OCI-LY7 (cell line): ENCODE data around the gene PBX2. TPM values are rescaled to one million over a fixed set of nuclear protein-coding genes. Genes with fewer than 3 reads are reported as not detected.

ENCODE experiments used
- BruUV-seq: library from RNA; stranded (reverse); fragments of 400-500 nt; replicated peaks from 2 replicates; lab custom pipeline; 2021; lab: Mats Ljungman, UMichigan
- CTCF ChIA-PET: fragments of 300-600 bp; sonication (Branson Sonifier 250); formaldehyde crosslinking; loops from one replicate; lab custom pipeline; 2022; ENCODE audit warnings: antibody characterized with exemption; ENCODE audit not compliant: unreplicated experiment; lab: Charles Lee
- POLR2A ChIA-PET: fragments of 300-600 bp; sonication (Branson Sonifier 250); formaldehyde crosslinking; loops from one replicate; lab custom pipeline; 2022; ENCODE audit warnings: antibody characterized with exemption; lab: Charles Lee
- DNase-seq: peaks from one replicate; pipeline ENCODE4 v3.0.0-alpha.2; 2015; ENCODE audit warnings: low spot score
- H2AFZ ChIP-seq: fragments of 200-600 bp; sonication (generic), shearing (Covaris generic); 2 replicates; pipeline ENCODE4 v1.6.1; 2014; ENCODE audit warnings: mild to moderate bottlenecking, antibody characterized with exemption, low read length, moderate library complexity
- H3K27ac ChIP-seq: fragments of 200-600 bp; sonication (generic); 2 replicates; pipeline ENCODE4 v1.5.1; 2014; ENCODE audit warnings: mixed run types, low read depth, mild to moderate bottlenecking, moderate library complexity, low read length, inconsistent platforms; ENCODE audit not compliant: poor library complexity, severe bottlenecking
- H3K36me3 ChIP-seq: fragments of 200-600 bp; sonication (generic); 2 replicates; pipeline ENCODE4 v1.6.1; 2014; ENCODE audit warnings: mild to moderate bottlenecking, antibody characterized with exemption, low read length, moderate library complexity, mixed read lengths; ENCODE audit not compliant: insufficient read depth
- H3K4me1 ChIP-seq: fragments of 200-600 bp; sonication (generic); 2 replicates; pipeline ENCODE4 v1.5.1; 2014; ENCODE audit warnings: mild to moderate bottlenecking, low read length; ENCODE audit not compliant: insufficient read depth, poor library complexity, severe bottlenecking
- H3K4me2 ChIP-seq: fragments of 200-600 bp; sonication (generic); 2 replicates; pipeline ENCODE4 v1.6.1; 2014; ENCODE audit warnings: mild to moderate bottlenecking, low read length
- H3K4me3 ChIP-seq: fragments of 200-600 bp; sonication (generic); 2 replicates; pipeline ENCODE4 v1.5.1; 2014; ENCODE audit warnings: mild to moderate bottlenecking, low read depth, low read length; ENCODE audit not compliant: poor library complexity, severe bottlenecking
- H3K79me2 ChIP-seq: fragments of 200-600 bp; sonication (generic); 2 replicates; pipeline ENCODE4 v1.6.1; 2016; ENCODE audit warnings: low read depth, mild to moderate bottlenecking, low read length, moderate library complexity, mixed read lengths; ENCODE audit not compliant: insufficient read depth
- H3K9me2 ChIP-seq: fragments of 200-600 bp; sonication (generic); 2 replicates; pipeline ENCODE4 v1.6.1; 2016; ENCODE audit warnings: mild to moderate bottlenecking, low read length, mixed read lengths; ENCODE audit not compliant: insufficient read depth
- H3K9me3 ChIP-seq: fragments of 200-600 bp; sonication (generic); 2 replicates; pipeline ENCODE4 v1.6.1; 2014; ENCODE audit warnings: mild to moderate bottlenecking, mixed run types, low read length, mixed read lengths
- H4K20me1 ChIP-seq: fragments of 200-600 bp; sonication (generic); 2 replicates; pipeline ENCODE4 v1.6.1; 2014; ENCODE audit warnings: mild to moderate bottlenecking, antibody characterized with exemption, low read length, moderate library complexity, mixed read lengths; ENCODE audit not compliant: insufficient read depth
- EZH2phosphoT487 ChIP-seq: fragments of 200-600 bp; sonication (generic); IDR thresholded peaks from 2 replicates; pipeline ENCODE4 v1.6.1; 2018; ENCODE audit warnings: low read depth, borderline replicate concordance, mild to moderate bottlenecking, mixed run types, antibody characterized with exemption, low read length, moderate library complexity, mixed read lengths
- intact Hi-C: fragments of 100-400 bp; cut with micrococcal nuclease; formaldehyde crosslinking; loops from one replicate; pipeline ENCODE4 v1.10.0; 2022; ENCODE audit not compliant: unreplicated experiment
- total RNA-seq, 2 experiments: library from RNA; depleted of rRNA in 1 of 2; stranded (reverse); fragments of >200 nt in 1 of 2; shearing (Covaris generic) in 1 of 2; gene quantifications; 2 replicates each; pipeline ENCODE4 v1.2.3, GENCODE V29; 2014 to 2022
- TF ChIP-seq, protein P1 (sequence below): fragments of 200-600 bp; sonication (generic); conservative IDR thresholded peaks from 2 replicates; pipeline ENCODE4 v1.5.1; 2014; ENCODE audit warnings: mild to moderate bottlenecking, antibody characterized with exemption, low read length, moderate library complexity, mixed read lengths

Gene PBX2
- total RNA-seq, 2 experiments from 2014 or later = 23.1 to 80.5 TPM

DNA sequence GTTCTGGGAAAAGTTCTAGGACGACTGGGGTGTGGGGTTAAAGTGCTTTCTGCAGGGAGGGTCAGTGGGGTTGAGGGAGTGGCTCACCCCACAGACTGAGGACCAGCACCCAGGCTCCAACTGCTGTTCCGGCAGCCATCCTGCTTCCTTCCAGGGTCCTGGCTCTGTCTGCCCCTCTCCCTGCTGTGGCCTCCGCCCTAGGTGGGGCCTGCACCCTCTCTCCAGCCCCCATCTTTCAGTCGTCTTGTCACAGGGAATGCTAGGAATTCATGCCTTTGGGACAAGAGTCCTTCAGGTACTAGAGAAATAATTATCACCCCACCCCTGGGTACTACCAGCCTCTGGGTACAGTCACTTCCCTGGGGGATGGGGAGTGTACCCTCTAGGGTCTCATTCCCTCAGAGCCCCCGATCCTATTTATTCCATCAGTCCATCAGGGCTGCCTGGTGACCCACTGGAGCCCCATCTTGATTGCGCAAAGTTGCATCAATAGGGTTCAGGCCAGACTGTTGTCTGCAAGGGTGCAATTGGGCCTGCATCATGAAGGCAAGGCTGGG, 5.8 kb downstream of the PBX2 start, which contains the start of gene AGER:
Gene AGER, minus strand, starts transcription at position 170 of the 557 bp plus-strand sequence. Its CDS starts 31 bp downstream, at position 139.
- Histone ChIP-seq H3K4me3 (no peak within 1 kb of the TSS), H4K20me1 (no peaks in the 10 kb centered on the region), H3K79me2 (peaks cover 6% of the 10 kb centered on the region; the same call in 1 of the 2 replicates), H3K36me3 (peaks cover 64% of the 10 kb centered on the region), H2AFZ (no peak within 1 kb of the TSS), H3K4me2 (no peak within 1 kb of the TSS), H3K4me1 (peaks cover 40% of the 10 kb centered on the region), H3K9me2 (no peaks in the 10 kb centered on the region), H3K27ac (no peak within 1 kb of the TSS), H3K9me3 (no peaks in the 10 kb centered on the region)
- no TSS peak for BruUV-seq
- ChIA-PET CTCF (no interaction called here), POLR2A (no interaction called here)
- intact Hi-C loops = no loop called here
- TF ChIP-seq EZH2phosphoT487 = no peak
- TF ChIP-seq, protein P1, sequence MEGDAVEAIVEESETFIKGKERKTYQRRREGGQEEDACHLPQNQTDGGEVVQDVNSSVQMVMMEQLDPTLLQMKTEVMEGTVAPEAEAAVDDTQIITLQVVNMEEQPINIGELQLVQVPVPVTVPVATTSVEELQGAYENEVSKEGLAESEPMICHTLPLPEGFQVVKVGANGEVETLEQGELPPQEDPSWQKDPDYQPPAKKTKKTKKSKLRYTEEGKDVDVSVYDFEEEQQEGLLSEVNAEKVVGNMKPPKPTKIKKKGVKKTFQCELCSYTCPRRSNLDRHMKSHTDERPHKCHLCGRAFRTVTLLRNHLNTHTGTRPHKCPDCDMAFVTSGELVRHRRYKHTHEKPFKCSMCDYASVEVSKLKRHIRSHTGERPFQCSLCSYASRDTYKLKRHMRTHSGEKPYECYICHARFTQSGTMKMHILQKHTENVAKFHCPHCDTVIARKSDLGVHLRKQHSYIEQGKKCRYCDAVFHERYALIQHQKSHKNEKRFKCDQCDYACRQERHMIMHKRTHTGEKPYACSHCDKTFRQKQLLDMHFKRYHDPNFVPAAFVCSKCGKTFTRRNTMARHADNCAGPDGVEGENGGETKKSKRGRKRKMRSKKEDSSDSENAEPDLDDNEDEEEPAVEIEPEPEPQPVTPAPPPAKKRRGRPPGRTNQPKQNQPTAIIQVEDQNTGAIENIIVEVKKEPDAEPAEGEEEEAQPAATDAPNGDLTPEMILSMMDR = no peak
- DNase-seq = no peak

DNA sequence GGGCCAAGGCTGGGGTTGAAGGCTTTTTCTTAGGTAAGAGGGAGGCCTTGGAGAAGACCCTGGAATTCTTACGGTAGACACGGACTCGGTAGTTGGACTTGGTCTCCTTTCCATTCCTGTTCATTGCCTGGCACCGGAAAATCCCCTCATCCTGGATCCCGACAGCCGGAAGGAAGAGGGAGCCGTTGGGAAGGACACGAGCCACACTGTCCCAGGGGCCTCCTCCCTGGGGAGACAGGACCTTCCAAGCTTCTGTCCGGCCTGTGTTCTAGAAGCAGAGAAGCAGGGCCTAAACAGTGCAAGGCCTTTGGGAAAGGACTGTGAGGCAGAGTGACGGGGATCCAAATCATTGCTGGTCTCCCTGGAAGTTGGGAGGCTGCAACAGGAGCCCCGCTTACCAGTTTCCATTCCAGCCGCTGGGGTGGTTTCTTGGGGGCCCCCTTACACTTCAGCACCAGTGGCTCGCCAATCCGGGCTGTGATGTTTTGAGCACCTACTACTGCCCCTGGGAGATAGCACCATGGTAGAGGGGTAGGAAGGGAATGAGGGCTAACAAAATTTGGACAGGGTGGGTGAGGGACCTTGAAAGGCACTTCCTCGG, 6.4 kb downstream of the PBX2 start:
- H3K4me2 ChIP-seq = no peak overlapping the region
- ChIA-PET POLR2A (no interaction called here), CTCF (no interaction called here)
- no peaks in the 10 kb centered on the region for H3K9me3 ChIP-seq
- BruUV-seq = no TSS peak
- H3K4me3 ChIP-seq = no peak overlapping the region
- H4K20me1 ChIP-seq = no peaks in the 10 kb centered on the region
- no peak for DNase-seq
- H3K27ac ChIP-seq = no peak overlapping the region
- H3K36me3 ChIP-seq = peaks cover 62% of the 10 kb centered on the region
- H3K4me1 ChIP-seq = peaks cover 38% of the 10 kb centered on the region
- no peak overlapping the region for H2AFZ ChIP-seq
- intact Hi-C loops = no loop called here
- TF ChIP-seq EZH2phosphoT487 = no peak
- TF ChIP-seq, protein P1 = no peak
- H3K9me2 ChIP-seq = no peaks in the 10 kb centered on the region
- H3K79me2 ChIP-seq = no peaks in the 10 kb centered on the region; the same call in 1 of the 2 replicates

DNA sequence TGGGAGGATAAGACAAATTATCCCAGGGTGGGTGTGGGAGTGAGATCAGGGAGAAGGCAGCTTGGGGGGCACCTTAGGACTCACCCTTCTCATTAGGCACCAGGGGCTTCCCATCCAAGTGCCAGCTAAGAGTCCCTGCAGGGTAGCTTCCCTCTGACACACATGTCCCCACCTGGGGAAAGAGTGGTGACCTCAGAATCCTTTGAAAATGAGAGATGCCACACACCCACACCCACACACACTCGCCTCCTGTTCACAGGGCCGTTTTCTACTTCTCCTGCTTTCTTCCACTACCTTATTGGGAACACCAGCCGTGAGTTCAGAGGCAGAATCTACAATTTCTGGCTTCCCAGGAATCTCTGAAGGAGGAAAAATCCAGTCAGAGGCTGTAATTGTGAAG, 7.0 kb downstream of the PBX2 start:
- Histone ChIP-seq H3K9me3 (no peaks in the 10 kb centered on the region), H3K4me3 (no peak overlapping the region), H3K36me3 (peaks cover 57% of the 10 kb centered on the region), H3K4me1 (peaks cover 33% of the 10 kb centered on the region), H4K20me1 (no peaks in the 10 kb centered on the region), H3K27ac (no peak overlapping the region), H2AFZ (no peak overlapping the region), H3K4me2 (no peak overlapping the region), H3K9me2 (no peaks in the 10 kb centered on the region), H3K79me2 (no peaks in the 10 kb centered on the region; the same call in 1 of the 2 replicates)
- BruUV-seq = no TSS peak
- ChIA-PET POLR2A (no interaction called here), CTCF (no interaction called here)
- TF ChIP-seq EZH2phosphoT487 = no peak
- TF ChIP-seq, protein P1 = no peak
- intact Hi-C loops = no loop called here
- no peak for DNase-seq
